ENCODE results near the gene PDGFC.
"Not testable (repeated sequence)": the region's sequence is repeated elsewhere in the genome, so short reads cannot be mapped to it uniquely, and the experiment has no call there.

Gene PDGFC

DNA sequence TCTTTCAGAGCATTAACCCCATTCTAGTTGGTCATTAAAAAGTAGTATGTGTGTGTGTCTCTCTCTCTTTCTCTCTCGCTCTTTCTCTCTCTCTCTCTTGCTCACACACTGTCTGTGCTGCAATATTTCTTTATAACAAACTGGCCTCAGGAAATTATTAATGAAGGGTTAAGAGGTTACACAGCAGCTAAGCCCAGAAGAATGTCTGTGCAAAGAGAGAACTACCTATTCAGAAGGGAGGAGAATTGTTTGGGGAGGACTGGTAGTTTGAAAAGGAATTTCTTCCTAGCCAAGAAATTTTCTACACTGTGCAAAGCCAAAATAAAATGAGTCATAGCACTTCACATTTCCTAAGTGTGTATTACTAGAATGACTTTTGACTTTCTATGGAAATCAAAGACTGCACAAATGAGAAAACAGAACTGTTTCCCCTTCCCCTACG is 22.2 kb downstream of the PDGFC start:
- DNase-seq = no peak

- no peak for DNase-seq
Measured at GRCh38 chr4:156948738-156949137, 22.9 kb downstream of the PDGFC start.

- DNase-seq = no peak
Measured at GRCh38 chr4:156948133-156948532, 23.5 kb downstream of the PDGFC start.

GRCh38 chr4:156946516-156947424 is 24.8 kb downstream of the PDGFC start:
- DNase-seq = no peak

GRCh38 chr4:156945532-156945931 is 26.1 kb downstream of the PDGFC start:
- DNase-seq = no peak

DNA sequence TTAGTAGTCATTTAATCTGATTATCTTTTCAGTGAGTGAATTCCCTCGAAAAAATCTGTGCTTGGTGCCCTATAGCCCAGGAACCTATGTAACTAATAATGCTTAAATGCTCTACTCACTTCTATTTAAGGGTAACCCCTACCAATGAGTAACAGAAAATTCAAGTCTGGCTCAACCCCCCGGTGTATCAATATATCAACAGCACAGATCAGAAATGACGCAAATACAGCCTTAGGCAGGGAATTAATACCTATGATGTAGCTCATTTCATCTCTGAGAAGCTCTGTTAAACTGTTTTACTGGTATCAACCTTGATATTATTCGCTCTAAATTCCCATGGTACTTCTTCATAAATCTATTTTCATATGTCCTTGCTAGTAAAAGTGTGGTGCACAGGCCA is 28.6 kb downstream of the PDGFC start:
- no peak for DNase-seq

DNA sequence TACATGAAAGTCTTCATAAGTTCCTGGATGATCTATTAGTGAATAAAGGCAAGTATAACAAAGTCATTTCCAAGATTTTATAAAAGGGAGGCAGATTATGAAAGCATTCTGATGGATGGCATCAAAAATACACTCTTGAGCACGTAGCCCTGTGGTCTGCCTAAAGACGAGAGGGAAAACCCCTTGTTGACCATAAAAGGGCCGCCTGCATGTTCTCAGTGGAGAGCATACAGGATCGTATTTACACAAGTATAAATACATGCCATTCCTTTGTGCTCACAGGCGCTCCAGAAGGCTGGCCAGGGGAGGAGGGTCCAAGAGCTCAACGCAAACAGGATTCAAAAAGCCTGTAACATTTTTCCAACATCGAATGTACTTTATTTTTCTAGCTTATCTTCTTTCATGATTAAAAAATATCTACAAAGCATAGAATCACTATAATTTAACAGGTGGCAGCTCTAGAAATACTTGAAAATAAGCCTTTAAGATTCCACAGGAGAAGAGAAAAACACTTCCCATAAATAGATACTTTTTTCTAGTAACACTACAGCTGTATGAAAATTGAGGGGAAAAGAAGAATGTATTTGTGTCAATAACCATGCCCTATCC is 29.6 kb downstream of the PDGFC start:
- DNase-seq = no peak

DNA sequence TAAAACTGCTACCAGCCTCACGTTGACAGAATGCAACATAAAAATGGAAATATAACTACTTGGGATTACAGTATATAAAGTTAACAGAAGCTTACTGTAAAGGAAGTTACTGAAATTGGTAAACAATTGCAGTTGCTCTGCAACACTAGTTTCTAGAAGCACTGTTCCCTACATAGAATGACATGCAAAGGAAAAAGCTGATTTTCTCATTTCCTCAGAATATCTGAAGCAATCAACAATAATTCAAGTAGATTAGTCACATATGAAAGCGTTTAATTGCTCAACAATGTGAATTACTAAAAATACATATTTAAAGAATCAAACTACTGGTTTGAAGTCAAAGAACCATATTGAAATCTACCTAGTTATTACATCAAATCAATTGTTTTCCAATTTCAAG is 31.8 kb downstream of the PDGFC start:
- DNase-seq = no peak

DNA sequence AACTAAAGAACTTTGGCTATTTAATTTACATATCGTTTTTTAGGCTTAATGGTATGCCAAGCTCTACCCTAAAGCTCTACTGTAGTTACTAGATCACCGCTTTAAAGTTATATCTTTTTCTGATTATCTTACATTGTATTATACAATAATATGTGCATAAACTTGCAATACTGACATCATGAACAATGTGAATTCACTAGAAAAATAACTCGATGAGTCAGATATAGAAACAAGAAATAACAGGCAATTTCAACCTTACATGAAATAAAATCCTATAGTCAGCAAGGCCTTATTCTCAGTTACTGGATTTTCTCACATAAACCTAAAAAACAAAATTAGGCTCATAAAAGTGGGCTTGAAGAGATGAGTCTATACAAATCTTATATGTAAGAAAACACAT is 32.5 kb downstream of the PDGFC start:
- no peak for DNase-seq

- no peak for DNase-seq
Measured at GRCh38 chr4:156934259-156934635, 37.4 kb downstream of the PDGFC start.

DNA sequence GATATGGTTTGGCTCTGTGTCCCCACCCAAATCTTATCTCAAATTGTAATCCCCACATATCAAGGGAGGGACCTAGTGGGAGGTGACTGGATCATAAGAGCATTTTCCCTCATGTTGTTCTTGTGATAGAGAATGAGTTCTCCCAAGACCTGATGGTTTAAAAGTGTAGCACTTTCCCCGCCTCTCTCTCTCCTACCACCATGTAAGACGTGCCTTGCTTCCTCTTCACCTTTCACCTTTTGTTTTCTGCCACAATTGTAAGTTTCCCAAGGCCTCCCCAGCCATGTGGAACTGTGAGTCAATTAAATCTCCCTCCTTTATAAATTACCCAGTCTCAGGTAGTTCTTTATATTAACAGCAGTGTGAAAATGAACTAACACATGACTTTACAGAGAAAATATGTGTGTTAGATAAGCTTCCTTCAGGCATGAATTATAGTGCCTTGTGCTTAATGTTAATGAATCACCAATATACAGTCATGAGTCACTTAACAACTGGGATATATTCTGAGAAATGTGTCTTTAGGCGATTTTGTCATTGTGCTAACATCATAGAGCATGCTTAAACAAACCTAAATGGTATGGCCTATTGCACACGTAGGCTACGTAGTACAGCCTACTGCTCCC is 37.9 kb downstream of the PDGFC start:
- no peak for DNase-seq

- DNase-seq = not testable (repeated sequence)
Measured at GRCh38 chr4:156932360-156932759, 39.2 kb downstream of the PDGFC start.

GRCh38 chr4:156931267-156931666 is 40.3 kb downstream of the PDGFC start:
- DNase-seq = no peak

DNA sequence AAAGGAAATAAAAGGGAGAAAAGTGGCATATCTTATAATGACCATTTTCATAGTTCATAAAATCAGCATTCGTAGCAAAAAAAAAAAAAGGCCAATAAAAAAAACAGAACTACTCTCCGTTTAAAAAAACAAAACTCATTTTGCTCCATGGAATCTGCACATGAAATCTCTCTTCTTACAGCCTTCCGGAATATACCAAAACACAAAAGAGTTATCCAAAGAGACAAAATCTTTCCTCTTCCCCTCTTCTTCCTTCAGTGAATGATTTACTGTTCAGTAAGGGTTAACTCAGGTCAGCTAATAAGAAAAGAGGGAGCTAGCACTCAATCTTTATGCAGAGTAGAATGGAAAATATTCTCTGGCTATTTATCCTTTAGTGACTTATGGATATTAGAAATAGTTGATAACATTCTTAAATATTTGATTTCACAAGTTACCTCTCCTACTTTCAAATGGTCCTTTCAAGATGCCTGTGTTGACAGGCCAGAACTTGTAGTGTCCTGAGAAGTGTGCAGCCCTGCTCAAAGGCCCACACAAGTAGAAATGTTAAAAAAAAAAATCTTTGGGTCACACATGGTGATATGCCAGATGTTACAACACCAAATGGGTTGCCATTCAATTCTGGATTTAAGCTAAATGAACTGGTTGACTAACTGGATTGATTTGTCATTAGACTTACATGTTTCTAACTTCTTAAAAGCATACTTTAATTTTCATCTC is 42.1 kb downstream of the PDGFC start:
- no peak for DNase-seq

DNA sequence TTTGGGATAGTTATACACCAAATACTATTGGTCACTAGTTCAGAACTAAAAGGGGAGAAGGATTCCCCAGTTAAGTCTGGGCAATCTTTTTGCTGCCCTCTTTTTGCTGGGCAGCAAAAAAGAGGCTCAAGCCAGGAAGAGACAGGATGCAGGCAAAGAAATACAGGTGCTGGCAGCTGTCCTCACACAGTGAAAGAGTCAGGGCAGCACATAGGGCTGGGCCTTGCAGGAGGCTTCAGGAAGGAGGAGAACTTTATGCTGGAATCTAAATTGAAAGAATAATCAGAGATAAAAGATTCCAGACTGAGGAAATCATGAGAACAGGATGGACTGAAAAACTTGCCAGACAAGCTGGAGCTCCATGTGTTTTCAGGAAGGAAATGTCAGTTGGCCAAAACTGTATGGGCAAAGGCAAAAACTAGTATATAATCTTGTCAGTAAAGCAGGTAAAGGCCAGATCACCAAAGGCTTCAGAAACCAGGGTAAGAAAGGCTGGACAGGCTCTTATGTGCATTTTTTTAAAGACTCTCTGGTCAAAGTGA is 46.8 kb downstream of the PDGFC start:
- no peak for DNase-seq

DNA sequence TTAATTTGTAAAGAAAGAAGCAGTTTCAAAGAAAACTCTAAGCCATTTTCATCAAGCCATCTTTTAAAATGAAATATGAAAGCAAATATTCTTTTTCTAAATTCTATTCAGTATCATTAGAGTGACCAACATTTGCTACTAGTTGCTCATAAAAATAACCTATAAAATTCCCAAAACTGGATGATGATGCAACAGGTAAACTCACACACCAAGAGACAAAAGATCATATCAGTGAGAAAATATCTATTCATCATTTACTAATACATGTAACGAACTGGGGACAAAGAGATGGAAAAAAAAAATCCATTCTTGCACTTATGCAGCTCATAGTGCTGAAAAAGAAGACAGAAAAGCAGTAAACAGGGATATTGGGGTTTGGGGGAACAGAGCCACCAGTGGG is 48.1 kb downstream of the PDGFC start:
- DNase-seq = no peak

GRCh38 chr4:156915221-156915620 is 56.4 kb downstream of the PDGFC start:
- no peak for DNase-seq

DNA sequence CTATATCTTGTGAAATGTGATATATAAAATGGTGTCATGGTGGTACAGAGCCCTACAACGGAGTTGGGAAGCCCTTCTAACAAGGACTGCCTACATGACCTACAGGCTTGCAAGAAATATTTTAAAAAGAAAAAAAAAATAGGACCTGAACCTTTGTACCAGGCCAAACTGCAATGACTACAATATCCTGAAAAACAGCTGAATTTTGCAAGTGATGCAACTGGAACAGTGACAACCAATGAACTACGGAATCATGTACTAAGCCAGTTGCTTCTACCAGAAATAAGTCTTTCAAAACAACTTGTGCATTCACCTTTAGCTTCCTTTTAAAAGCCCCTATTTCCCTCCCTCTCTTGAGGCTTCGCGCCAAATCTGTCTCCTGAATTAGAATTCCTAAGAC is 58.4 kb downstream of the PDGFC start:
- DNase-seq = no peak

GRCh38 chr4:156909010-156909409 is 62.6 kb downstream of the PDGFC start:
- DNase-seq = no peak

- no peak for DNase-seq
Measured at GRCh38 chr4:156906325-156906724, 65.3 kb downstream of the PDGFC start.

- no peak for DNase-seq
Measured at GRCh38 chr4:156901871-156902270, 69.7 kb downstream of the PDGFC start.

DNA sequence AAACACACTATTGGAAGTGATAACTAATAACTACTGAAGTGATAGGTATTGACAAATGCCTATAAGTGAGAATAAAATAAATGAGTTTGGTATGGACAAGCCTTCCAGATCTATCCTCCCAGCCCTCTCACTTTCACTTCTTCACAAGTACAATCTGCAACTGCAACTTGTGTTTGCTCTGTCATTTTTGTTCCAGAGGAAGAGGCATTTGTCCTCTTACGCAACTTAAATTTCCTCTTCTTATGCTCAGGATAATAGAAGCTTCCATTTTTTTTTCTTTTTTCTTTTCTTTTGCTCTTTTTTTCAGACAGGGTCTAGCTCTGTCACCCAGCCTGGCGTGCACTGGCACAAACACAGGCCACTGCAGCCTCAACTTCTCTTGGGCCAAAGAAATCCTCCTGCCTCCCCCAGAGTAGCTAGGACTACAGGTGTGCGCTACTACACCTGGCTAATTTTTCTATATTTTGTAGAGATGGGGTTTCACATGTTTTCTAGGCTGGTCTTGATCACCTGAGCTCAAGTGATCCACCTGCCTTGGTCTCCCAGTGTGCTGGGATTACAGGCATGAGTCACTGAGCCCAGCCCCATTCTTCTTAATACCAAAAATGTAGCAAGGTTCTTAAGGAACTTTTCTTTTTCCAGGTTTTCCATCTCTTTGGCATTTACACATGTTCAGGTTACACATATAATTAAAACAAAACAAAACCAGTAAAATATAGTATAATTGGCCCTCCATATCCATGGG is 73.1 kb downstream of the PDGFC start:
- no peak for DNase-seq

Measured in NCI-H1436 (cell line).